ENCODE measurements around the gene CHMP5. TPM values are rescaled to one million over a fixed set of nuclear protein-coding genes. Genes with fewer than 3 reads are reported as not detected.

The CHMP5 gene
- total RNA-seq, 1 experiment from 2014 or later = 61.8 TPM

DNA sequence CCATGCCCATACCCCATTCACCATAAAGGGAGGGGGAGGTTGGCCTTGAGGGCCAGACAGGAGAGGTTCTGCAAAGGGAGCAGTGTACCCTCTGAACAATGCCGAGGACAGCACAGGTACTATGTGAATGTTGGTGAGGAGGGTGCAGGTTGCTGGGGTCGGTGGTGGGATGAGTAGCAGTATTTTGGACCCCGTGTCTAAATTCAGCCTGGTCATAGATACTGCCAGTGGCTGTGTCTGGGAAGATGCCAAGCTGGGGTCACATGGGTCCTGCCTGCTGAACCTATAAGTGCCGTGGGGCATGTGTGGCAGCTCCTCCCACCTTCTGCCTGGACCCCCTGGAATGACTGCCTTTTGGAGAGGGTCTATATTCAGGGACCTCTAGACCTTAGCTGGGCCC lies 36.2 kb upstream of the CHMP5 start:
- H3K36me3 ChIP-seq (ENCODE audit: control insufficient read depth in 1 of 2, insufficient read depth in 2 of 2, low read length in 2 of 2) = no peaks in the 10 kb centered on the region
- BruUV-seq (replicated peaks) = no TSS peak
- peak overlapping the region; percentile 62; the same call in 1 of the 2 replicates for H3K4me2 ChIP-seq (ENCODE audit: low read length)
- no peak overlapping the region for H3K27ac ChIP-seq (ENCODE audit: low read depth, low read length)
- H3K27me3 ChIP-seq (ENCODE audit: insufficient read depth, low read length) = no peaks in the 10 kb centered on the region
- peaks cover 35 to 56% of the 10 kb centered on the region in 2 experiments for H3K4me1 ChIP-seq (ENCODE audit: control insufficient read depth in 1 of 2, insufficient read depth in 2 of 2, low read length in 2 of 2)
- H3K9me2 ChIP-seq (ENCODE audit: insufficient read depth) = no peaks in the 10 kb centered on the region
- no peaks in the 10 kb centered on the region for H4K20me1 ChIP-seq (ENCODE audit: insufficient read depth)
- H3K4me3 ChIP-seq (replicated peaks in 1 of 2; ENCODE audit: low read depth in 1 of 2, low read length in 2 of 2) = no peak overlapping the region
- ChIA-PET POLR2A (no interaction called here), CTCF (interaction anchor here (1.6 kb wide), 1 partner anchor 238 kb away, joined by 10 read pairs; no protein-coding TSS in a partner anchor), RAD21 (ENCODE audit: low non-redundant PET in 1 of 2, low total read pairs in 2 of 2, uncharacterized antibody in 2 of 2, unreplicated experiment in 2 of 2) (no interaction called here)
- no peak overlapping the region for H2AFZ ChIP-seq (ENCODE audit: low read depth, low read length, poor library complexity, severe bottlenecking)
- no peaks in the 10 kb centered on the region for H3K9me3 ChIP-seq (ENCODE audit: control insufficient read depth in 1 of 2, insufficient read depth in 1 of 2, low read depth in 1 of 2, low read length in 2 of 2)
- ATAC-seq (no peak), DNase-seq (ENCODE audit: low read depth, low spot score) (no peak)
- H3K9ac ChIP-seq (ENCODE audit: low read length) = no peak overlapping the region
- intact Hi-C loops (cut with micrococcal nuclease) = loop anchor here (1.0 to 10.0 kb wide), 6 partner anchors 36 to 644 kb away; partner anchors contain the start of genes BAG1 and CHMP5
- H3K79me2 ChIP-seq (ENCODE audit: insufficient read depth, low read length) = no peaks in the 10 kb centered on the region
- TF ChIP-seq, protein P1, sequence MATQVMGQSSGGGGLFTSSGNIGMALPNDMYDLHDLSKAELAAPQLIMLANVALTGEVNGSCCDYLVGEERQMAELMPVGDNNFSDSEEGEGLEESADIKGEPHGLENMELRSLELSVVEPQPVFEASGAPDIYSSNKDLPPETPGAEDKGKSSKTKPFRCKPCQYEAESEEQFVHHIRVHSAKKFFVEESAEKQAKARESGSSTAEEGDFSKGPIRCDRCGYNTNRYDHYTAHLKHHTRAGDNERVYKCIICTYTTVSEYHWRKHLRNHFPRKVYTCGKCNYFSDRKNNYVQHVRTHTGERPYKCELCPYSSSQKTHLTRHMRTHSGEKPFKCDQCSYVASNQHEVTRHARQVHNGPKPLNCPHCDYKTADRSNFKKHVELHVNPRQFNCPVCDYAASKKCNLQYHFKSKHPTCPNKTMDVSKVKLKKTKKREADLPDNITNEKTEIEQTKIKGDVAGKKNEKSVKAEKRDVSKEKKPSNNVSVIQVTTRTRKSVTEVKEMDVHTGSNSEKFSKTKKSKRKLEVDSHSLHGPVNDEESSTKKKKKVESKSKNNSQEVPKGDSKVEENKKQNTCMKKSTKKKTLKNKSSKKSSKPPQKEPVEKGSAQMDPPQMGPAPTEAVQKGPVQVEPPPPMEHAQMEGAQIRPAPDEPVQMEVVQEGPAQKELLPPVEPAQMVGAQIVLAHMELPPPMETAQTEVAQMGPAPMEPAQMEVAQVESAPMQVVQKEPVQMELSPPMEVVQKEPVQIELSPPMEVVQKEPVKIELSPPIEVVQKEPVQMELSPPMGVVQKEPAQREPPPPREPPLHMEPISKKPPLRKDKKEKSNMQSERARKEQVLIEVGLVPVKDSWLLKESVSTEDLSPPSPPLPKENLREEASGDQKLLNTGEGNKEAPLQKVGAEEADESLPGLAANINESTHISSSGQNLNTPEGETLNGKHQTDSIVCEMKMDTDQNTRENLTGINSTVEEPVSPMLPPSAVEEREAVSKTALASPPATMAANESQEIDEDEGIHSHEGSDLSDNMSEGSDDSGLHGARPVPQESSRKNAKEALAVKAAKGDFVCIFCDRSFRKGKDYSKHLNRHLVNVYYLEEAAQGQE (IDR thresholded peaks at IDR 0.05; ENCODE audit: low read depth) = no peak
- TF ChIP-seq, protein P2, sequence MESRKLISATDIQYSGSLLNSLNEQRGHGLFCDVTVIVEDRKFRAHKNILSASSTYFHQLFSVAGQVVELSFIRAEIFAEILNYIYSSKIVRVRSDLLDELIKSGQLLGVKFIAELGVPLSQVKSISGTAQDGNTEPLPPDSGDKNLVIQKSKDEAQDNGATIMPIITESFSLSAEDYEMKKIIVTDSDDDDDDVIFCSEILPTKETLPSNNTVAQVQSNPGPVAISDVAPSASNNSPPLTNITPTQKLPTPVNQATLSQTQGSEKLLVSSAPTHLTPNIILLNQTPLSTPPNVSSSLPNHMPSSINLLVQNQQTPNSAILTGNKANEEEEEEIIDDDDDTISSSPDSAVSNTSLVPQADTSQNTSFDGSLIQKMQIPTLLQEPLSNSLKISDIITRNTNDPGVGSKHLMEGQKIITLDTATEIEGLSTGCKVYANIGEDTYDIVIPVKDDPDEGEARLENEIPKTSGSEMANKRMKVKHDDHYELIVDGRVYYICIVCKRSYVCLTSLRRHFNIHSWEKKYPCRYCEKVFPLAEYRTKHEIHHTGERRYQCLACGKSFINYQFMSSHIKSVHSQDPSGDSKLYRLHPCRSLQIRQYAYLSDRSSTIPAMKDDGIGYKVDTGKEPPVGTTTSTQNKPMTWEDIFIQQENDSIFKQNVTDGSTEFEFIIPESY (IDR thresholded peaks at IDR 0.05; ENCODE audit: extremely low read depth, insufficient replicate concordance, low read length) = no peak
- TF ChIP-seq, protein P3, sequence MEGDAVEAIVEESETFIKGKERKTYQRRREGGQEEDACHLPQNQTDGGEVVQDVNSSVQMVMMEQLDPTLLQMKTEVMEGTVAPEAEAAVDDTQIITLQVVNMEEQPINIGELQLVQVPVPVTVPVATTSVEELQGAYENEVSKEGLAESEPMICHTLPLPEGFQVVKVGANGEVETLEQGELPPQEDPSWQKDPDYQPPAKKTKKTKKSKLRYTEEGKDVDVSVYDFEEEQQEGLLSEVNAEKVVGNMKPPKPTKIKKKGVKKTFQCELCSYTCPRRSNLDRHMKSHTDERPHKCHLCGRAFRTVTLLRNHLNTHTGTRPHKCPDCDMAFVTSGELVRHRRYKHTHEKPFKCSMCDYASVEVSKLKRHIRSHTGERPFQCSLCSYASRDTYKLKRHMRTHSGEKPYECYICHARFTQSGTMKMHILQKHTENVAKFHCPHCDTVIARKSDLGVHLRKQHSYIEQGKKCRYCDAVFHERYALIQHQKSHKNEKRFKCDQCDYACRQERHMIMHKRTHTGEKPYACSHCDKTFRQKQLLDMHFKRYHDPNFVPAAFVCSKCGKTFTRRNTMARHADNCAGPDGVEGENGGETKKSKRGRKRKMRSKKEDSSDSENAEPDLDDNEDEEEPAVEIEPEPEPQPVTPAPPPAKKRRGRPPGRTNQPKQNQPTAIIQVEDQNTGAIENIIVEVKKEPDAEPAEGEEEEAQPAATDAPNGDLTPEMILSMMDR (IDR thresholded peaks at IDR 0.05 in 2 of 3, conservative IDR thresholded peaks at IDR 0.05 in 1 of 3; ENCODE audit: borderline replicate concordance in 1 of 3, insufficient read depth in 1 of 3, low read depth in 2 of 3, low read length in 2 of 3) = no peak
- TF ChIP-seq TCF7L2 (IDR thresholded peaks at IDR 0.05; ENCODE audit: borderline replicate concordance, extremely low read depth, insufficient read depth, insufficient read length) (no peak), ZFX (IDR thresholded peaks at IDR 0.05) (no peak)

Data from HCT116 (cell line).